ENCODE measurements around the gene DNAH3.
"Not testable (repeated sequence)": the region's sequence is repeated elsewhere in the genome, so short reads cannot be mapped to it uniquely, and the experiment has no call there.

The DNAH3 gene

DNA sequence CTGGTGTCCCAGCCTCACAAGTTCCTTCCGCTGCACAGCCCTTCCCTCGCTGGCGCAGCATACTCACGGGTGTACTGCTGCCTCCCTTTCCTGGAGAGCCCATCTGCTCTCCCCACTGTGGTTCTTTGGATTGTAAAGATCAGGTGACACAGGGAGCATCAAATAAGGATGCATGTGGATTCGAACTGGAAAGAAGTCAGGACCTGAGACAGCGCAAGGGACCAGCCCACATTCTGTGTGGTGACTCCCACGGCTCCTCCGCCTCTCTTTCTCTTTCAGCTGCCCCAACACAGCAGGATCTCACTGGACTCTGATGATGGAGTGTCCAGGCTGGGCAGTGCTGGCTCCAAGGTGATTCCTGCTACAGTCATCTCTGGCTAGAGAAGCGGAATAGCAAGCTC is 15.9 kb upstream of the DNAH3 start:
- no peak for DNase-seq

- no peak for DNase-seq
Observed at GRCh38 chr16:21164521-21165168, 14.0 kb upstream of the DNAH3 start.

DNA sequence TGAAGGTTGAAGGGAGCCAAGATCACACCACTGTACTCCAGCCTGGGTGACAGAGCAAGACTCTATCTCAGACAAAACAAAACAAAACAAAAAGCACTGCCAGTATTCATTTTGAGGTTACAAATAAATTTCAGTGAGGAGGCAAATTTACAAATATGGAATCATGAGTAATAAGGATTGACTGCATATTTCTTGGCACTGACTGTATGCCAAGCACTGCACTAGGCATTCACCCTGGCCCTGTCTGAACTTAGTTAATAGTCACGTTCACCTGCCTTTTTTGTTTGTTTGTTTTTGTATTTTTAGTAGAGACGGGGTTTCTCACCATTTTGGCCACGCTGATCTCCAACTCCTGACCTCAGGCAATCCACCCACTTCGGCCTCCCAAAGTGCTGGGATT is 12.9 kb upstream of the DNAH3 start:
- DNase-seq, result no peak

DNA sequence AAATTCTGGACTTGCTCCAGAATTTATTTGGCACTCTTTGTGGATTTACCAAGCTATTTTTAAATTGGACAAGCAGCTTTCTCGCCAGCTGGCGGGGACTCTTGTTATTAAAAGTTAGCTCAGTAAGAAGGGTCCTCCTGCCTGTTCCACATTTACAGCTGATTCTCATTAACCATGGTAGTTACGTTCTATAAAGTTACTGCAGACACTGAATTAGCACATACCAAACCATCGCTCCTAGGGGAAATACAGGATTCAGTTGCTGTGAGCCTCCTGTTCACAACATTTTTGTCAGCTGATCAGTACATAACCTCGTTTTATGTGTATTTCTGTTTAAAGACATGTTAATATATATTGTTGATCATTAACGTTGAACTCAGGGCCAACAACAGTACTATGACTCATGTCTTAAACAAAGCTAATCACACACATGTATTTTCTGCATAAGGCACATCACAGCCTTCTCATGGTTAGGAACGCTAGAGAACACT is 12.1 kb upstream of the DNAH3 start:
- DNase-seq, result no peak

DNA sequence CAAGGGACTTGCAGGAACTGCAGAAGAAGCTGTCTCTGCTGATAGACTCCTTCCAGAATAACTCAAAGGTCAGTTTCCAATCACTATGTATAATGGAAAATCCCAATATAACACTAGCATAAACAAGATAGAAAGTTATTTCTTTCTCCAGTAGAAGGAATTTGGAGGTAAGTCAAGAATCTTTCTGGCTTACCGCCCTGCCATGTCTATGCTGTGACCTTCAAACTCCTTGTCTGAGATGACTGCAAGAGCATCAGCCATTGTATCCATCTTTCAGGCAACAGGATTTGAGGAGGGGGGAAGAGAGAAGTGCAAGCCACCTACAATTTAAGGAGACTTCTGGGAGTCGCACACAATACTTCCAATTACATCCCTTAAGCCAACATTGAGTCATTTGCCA is 10.6 kb upstream of the DNAH3 start:
- no peak for DNase-seq

DNA sequence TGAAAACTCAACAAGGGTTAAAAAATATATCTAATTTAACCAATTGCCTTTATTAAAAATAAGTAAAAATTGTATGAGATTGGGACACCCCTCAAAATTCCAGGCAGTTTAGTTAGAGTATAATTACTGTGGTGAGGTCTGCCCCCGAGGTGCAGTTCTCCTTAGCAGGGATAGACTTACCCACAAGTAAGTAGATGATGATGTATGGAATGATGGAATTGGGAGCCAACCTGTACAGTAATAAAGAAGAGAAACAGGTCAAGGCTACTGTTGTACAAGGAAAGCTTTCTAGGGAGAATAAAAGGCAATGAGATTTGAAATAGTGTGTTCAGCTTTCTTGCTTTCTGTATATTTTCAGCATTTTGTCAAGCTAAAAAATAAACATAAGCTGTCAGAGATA is 9.6 kb upstream of the DNAH3 start:
- no peak for DNase-seq

DNA sequence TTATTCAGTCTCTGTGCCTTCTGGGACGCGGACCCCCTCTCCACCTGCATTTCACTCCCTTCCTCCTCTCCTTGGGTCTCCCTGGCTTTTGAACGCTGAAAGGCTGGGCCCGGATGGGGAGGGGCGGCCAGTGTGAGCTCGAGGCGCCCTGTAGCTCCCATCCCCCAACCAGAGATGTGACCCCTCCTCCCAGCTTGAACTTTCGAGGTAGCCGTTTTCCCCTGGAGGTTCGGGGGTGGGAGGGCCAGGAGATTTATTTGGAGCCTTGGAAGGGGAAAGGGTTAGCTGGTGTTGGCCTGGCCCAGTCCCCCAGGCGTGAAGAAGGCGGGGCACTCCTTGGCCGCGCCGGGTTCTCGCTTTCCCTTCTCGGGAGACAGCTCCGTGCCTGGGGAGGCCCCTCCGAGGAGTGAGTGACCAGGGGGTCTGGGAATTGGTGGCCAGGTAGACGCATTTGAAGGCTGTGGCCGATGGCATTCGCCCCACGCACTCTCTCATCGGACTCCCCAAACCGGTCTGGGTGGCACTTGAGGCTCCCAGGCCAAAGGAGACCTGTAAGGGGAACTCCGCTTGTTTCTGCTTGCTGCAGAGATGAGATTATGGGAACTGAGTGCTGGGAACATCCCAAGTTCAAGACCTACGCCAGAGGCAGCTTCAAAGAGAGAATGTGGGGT is 8.8 kb upstream of the DNAH3 start:
- peak; percentile 28 for DNase-seq

DNA sequence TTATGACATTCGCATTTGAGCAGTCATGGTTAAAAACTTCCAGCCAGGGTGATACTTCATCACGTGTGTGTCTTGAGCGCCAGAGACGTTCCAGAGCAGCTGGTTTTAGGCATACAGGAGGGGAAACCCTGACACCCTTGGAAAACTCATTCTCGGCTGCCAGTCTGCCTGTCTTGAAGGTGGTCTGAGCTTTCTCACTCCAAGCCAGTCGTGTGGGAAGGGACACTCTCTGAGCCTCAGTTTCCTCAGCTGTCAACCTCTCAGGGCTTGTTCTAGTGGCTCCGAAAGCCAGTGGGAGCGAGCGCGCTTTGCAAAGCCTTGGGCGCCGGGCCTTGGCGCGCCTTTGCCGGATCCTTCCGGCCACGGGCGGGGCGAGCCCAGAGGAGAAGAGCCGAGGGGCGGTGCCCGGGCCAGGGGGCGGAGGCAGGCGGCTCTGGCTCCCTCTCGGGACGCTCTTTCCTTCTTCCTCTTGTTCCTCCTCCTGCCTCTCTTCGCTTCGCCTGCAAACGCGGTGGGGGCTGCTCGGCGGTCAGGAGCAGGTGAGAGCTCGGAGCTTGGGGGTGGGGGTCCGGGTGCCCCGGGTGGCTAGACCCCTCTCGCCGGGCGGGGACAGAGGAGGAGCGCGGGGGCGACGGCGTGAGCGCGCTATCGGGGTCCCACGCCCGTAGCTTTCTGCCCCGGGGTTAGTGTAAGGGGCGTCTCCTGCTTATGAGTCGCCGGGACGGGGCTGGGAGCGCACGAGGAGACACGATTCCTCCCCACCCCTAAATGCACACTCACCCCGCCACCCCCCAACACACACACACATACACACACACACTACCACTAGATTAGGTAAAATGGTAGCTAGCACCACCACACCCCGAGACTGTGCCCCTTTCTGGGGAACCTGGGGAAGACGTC is 7.8 kb upstream of the DNAH3 start, which contains the start of gene LDAF1:
LDAF1 (plus strand) TSS at position 467 of the 903 bp plus-strand sequence. CDS start 2,509 bp downstream, outside the sequence.
- peak; percentile 82 for DNase-seq

DNA sequence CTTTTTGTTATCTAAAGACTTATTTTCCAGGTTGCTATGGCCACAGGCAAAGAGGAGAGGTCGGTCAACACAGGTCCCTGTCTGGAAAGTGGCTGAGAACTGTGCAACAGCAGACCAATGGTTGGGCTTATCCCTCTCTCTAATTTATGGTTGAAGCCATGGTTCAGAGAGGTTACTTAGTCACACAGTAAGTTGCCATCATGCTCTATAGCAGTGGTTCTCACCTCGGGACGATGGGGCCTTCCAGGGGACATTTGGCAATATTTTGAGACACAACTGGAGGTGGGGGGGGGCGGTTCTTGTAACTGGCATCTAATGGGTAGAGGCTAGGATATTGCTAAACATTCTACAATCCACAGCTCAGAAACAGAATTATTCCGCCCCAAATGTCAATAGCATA is 7.0 kb upstream of the DNAH3 start:
- no peak for DNase-seq

- no peak for DNase-seq
Observed at GRCh38 chr16:21156767-21157467, 6.3 kb upstream of the DNAH3 start.

DNA sequence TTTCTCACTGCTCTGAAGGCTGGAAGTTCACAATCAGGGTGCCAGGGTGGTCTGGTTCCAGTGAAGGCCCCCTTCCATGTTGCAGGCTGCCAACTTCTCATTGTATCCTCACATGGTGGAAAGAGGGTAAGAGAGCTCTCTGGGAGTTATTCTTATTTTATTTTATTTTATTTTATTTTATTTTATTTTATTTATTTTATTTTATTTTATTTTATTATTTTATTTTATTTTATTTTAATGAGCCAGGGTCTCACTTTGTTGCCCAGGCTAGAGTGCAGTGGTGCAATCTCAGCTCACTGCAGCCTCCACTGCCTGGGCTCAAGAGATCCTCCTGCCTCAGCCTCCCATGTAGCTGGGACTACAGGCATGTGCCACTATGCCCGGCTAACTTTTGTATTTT is 5.4 kb upstream of the DNAH3 start:
- DNase-seq, result not testable (repeated sequence)

- DNase-seq, result not testable (repeated sequence)
Observed at GRCh38 chr16:21153124-21153729, 2.6 kb upstream of the DNAH3 start.

DNA sequence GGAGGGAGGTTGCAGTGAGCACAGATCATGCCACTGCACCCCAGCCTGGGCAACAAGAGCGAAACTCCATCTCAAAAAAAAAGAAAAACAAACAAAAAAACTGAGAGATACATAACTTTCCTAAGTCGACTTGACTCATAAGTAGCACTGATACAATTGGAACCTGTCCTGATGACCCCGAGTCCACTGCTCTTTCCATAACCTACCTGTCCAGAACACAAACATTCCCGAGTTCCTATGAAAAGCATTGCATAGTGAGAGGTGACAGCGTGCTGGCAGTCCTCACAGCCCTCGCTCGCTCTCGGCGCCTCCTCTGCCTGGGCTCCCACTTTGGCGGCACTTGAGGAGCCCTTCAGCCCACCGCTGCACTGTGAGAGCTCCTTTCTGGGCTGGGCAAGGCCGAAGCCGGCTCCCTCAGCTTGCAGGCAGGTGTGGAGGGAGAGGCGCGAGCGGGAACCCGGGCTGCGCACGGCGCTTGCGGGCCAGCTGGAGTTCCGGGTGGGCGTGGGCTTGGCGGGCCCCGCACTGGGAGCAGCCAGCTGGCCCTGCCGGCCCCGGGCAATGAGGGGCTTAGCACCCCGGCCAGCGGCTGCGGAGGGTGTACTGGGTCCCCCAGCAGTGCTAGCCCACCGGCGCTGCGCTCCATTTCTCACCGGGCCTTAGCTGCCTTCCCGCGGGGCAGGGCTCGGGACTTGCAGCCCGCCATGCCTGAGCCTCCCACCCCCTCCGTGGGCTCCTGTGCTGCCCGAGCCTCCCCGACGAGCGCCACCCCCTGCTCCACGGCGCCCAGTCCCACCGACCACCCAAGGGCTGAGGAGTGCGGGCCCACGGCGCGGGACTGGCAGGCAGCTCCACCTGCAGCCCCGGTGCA is 1.7 kb upstream of the DNAH3 start:
- DNase-seq, result not testable (repeated sequence)

GRCh38 chr16:21145738-21146137 is 4.9 kb downstream of the DNAH3 start:
- no peak for DNase-seq

DNA sequence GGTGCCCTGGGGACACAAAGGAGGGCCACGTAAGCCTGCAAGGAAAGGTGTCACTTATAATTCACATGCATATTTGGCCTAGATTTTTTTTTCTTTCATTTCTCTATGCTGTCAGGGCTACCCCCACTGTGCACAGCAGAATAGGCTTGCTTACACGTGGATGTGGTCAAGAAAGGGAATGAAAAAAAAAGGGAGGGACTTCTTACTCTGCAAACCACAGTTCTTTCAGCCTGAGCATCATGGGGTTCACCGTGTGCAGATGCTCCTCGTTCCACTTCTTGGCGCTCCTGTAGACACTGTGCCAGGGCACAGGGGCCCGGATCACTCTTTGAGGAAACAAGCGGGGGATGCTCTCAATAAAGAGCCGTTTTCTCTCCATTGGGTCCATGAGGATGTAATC is 16.6 kb downstream of the DNAH3 start:
- DNase-seq, result no peak

DNA sequence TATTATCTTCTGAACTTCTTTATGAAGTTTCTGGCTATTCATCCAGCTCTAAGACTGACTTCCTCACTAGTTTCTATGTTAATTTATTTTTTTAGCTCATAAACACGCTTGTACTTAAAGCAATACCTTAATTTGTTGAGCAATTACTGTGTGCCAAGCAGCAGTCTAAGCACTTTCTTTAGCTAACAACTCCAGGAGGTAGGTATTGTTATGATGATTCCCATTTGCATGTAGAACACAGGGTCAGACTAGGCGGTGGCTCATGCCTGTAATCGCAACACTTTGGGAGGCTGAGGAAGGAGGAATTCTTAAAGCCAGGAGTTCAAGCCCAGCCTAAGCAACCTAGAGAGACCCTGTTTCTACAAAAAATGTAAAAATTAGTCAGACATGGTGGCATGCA is 19.8 kb downstream of the DNAH3 start:
- no peak for DNase-seq

GRCh38 chr16:21128991-21129390 is 21.7 kb downstream of the DNAH3 start:
- no peak for DNase-seq

GRCh38 chr16:21126518-21126917 is 24.1 kb downstream of the DNAH3 start:
- DNase-seq, result no peak

GRCh38 chr16:21125191-21125590 is 25.5 kb downstream of the DNAH3 start:
- no peak for DNase-seq

DNA sequence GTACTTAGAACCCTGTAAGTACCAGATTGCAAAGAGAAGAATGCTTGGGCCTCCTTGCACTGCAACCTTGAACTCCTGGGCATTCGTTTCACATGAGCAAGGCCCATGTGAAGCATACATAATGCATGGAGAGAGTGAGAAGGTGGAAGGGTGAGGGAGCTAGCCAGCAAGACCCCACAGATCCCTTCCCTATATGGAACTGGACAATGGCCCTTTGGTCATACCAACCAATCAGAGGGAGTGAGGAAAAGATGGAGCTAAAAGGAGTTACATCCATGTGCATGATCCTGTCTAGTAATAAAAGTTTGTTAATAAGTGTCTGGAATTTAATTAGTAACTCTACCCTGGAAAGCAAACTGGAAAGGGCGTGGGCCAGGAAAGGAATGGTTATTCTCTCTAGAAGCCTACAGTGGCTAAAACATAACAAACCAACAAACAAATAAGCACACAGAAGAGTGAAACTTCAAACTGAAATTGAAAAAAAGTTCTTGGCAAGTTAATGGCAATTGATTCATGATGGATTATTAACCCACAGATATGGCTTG is 29.6 kb downstream of the DNAH3 start:
- DNase-seq, result no peak

- no peak for DNase-seq
Observed at GRCh38 chr16:21117567-21117966, 33.1 kb downstream of the DNAH3 start.

Measured in activated T-cell treated with anti-CD3 and anti-CD28 coated beads, Interleukin-2, amount 50 U/mL, for 1 hour (primary cell).